ENCODE data around the gene SAMHD1.
"Not testable (repeated sequence)": the region's sequence is repeated elsewhere in the genome, so short reads cannot be mapped to it uniquely, and the experiment has no call there.

Gene SAMHD1

GRCh38 chr20:36951198-36951978 lies at the start of gene SAMHD1:
Gene SAMHD1 (minus strand): TSS chr20:36951708. CDS start chr20:36951643, 65 bp downstream.
- DNase-seq (ENCODE audit: low read depth, low spot score), result peak; percentile 65

- DNase-seq (ENCODE audit: low read depth, low spot score), result not testable (repeated sequence)
Measured at GRCh38 chr20:37000171-37000570, 48.7 kb upstream of the SAMHD1 start.

GRCh38 chr20:36998652-36999051 lies 47.1 kb upstream of the SAMHD1 start:
- DNase-seq (ENCODE audit: low read depth, low spot score), result no peak

- DNase-seq (ENCODE audit: low read depth, low spot score), result no peak
Measured at GRCh38 chr20:36997121-36997520, 45.6 kb upstream of the SAMHD1 start.

GRCh38 chr20:36994221-36994620 lies 42.7 kb upstream of the SAMHD1 start:
- not testable (repeated sequence) for DNase-seq (ENCODE audit: low read depth, low spot score)

- DNase-seq (ENCODE audit: low read depth, low spot score), result no peak
Measured at GRCh38 chr20:36992802-36993334, 41.4 kb upstream of the SAMHD1 start.

- no peak for DNase-seq (ENCODE audit: low read depth, low spot score)
Measured at GRCh38 chr20:36991703-36992102, 40.2 kb upstream of the SAMHD1 start.

GRCh38 chr20:36989797-36990196 lies 38.3 kb upstream of the SAMHD1 start:
- DNase-seq (ENCODE audit: low read depth, low spot score), result no peak

- DNase-seq (ENCODE audit: low read depth, low spot score), result no peak
Measured at GRCh38 chr20:36988494-36988966, 37.0 kb upstream of the SAMHD1 start.

- DNase-seq (ENCODE audit: low read depth, low spot score), result no peak
Measured at GRCh38 chr20:36984257-36984638, 32.7 kb upstream of the SAMHD1 start.

- no peak for DNase-seq (ENCODE audit: low read depth, low spot score)
Measured at GRCh38 chr20:36975099-36975818, 23.8 kb upstream of the SAMHD1 start.

GRCh38 chr20:36974660-36975059 lies 23.2 kb upstream of the SAMHD1 start:
- DNase-seq (ENCODE audit: low read depth, low spot score), result no peak

- DNase-seq (ENCODE audit: low read depth, low spot score), result no peak
Measured at GRCh38 chr20:36971103-36971502, 19.6 kb upstream of the SAMHD1 start.

GRCh38 chr20:36969478-36970186 lies 18.1 kb upstream of the SAMHD1 start:
- DNase-seq (ENCODE audit: low read depth, low spot score), result no peak

GRCh38 chr20:36969051-36969450 lies 17.5 kb upstream of the SAMHD1 start:
- no peak for DNase-seq (ENCODE audit: low read depth, low spot score)

GRCh38 chr20:36967636-36968035 lies 16.1 kb upstream of the SAMHD1 start:
- DNase-seq (ENCODE audit: low read depth, low spot score), result no peak

GRCh38 chr20:36966965-36967364 lies 15.5 kb upstream of the SAMHD1 start:
- not testable (repeated sequence) for DNase-seq (ENCODE audit: low read depth, low spot score)

GRCh38 chr20:36962354-36962941 lies 10.9 kb upstream of the SAMHD1 start:
- DNase-seq (ENCODE audit: low read depth, low spot score), result not testable (repeated sequence)

- DNase-seq (ENCODE audit: low read depth, low spot score), result no peak
Measured at GRCh38 chr20:36959242-36959641, 7.7 kb upstream of the SAMHD1 start.

GRCh38 chr20:36957875-36958667 lies 6.6 kb upstream of the SAMHD1 start:
- DNase-seq (ENCODE audit: low read depth, low spot score), result no peak

GRCh38 chr20:36956674-36957073 lies 5.2 kb upstream of the SAMHD1 start:
- no peak for DNase-seq (ENCODE audit: low read depth, low spot score)

Measured in activated naive CD8-positive, alpha-beta T cell treated with anti-CD3 and anti-CD28 coated beads, Interleukin-2, amount 50 U/mL, for 16 hours (primary cell).